A549 (cell line): ENCODE results near the gene AQP5. TPM values are rescaled to one million over a fixed set of nuclear protein-coding genes. Genes with fewer than 3 reads are reported as not detected.

Experiments used
- ATAC-seq, 2 experiments: fragments of 200-7000 bp in 1 of 2; fragments of >200 bp in 1 of 2; cut with Nextera tagmentation in 1 of 2; cut with Tn5 transposase in 1 of 2; 3 replicates each; pipeline versions ENCODE4 v1.8.0 to v1.9.1; 2018 to 2020; ENCODE audit warnings: mild to moderate bottlenecking in 1 of 2, moderate library complexity in 1 of 2
- CTCF ChIA-PET: fragments of 300-600 bp; sonication (Branson Sonifier 250); formaldehyde crosslinking; extraction: SDS; loops from one replicate; lab custom pipeline; 2021; ENCODE audit warnings: antibody characterized with exemption, inconsistent platforms; lab: Yijun Ruan, JAX
- POLR2A ChIA-PET: fragments of 350-600 bp; formaldehyde crosslinking; extraction: SDS; loops from one replicate; lab custom pipeline; 2021; ENCODE audit warnings: antibody characterized with exemption, inconsistent platforms; lab: Yijun Ruan, JAX
- DNase-seq, 2 experiments: peaks; one replicate each; pipeline versions ENCODE4 v3.0.0 to v3.0.0-alpha.2; 2011 to 2016; ENCODE audit warnings: low read depth in 1 of 2, low spot score in 1 of 2
- FAIRE-seq: peaks from 2 replicates; lab custom pipeline; 2011; peaks lifted over from hg19 to GRCh38; lab: Jason Lieb, UNC
- H3K27ac ChIP-seq, 2 experiments: fragments of >200 bp; sonication (Bioruptor Twin); formaldehyde crosslinking; 3 replicates each; pipeline ENCODE4 v1.5.1; 2016 to 2017
- H3K4me1 ChIP-seq: fragments of >200 bp; sonication (Bioruptor Twin); formaldehyde crosslinking; 3 replicates; pipeline ENCODE4 v1.6.1; 2016
- H3K4me2 ChIP-seq: fragments of >200 bp; sonication (Bioruptor Twin); formaldehyde crosslinking; 3 replicates; pipeline ENCODE4 v1.6.1; 2016
- H3K4me3 ChIP-seq: fragments of >200 bp; sonication (Bioruptor Twin); formaldehyde crosslinking; 3 replicates; pipeline ENCODE4 v1.5.1; 2016
- H3K9me3 ChIP-seq: fragments of >200 bp; sonication (Bioruptor Twin); formaldehyde crosslinking; 3 replicates; pipeline ENCODE4 v1.6.1; 2016
- EHF ChIP-seq: fragments of 250-450 bp; sonication (Bioruptor Pico); IDR thresholded peaks from 2 replicates; pipeline ENCODE4 v1.5.0; 2020; ENCODE audit warnings: mild to moderate bottlenecking
- GATA3 ChIP-seq: IDR thresholded peaks from 2 replicates; pipeline ENCODE4 v1.6.1; 2012; ENCODE audit warnings: borderline replicate concordance
- HOXB13 ChIP-seq: fragments of 250-450 bp; sonication (Bioruptor Pico); IDR thresholded peaks from 2 replicates; pipeline ENCODE4 v1.5.0; 2020; ENCODE audit warnings: low read depth, mild to moderate bottlenecking, moderate library complexity
- HOXB5 ChIP-seq: fragments of 250-450 bp; sonication (Bioruptor Pico); IDR thresholded peaks from 2 replicates; pipeline ENCODE4 v1.5.0; 2020; ENCODE audit warnings: mild to moderate bottlenecking, moderate library complexity
- JUNB ChIP-seq: fragments of >200 bp; sonication (Bioruptor Twin); formaldehyde crosslinking; IDR thresholded peaks from 2 replicates; pipeline ENCODE4 v1.6.1; 2016
- MYC ChIP-seq: IDR thresholded peaks from 2 replicates; pipeline ENCODE4 v1.6.1; 2012; ENCODE audit warnings: mild to moderate bottlenecking, inconsistent platforms, low read length, improper control_type of control experiment, borderline replicate concordance
- NPAS2 ChIP-seq: fragments of 250-450 bp; sonication (Bioruptor Pico); IDR thresholded peaks from 2 replicates; pipeline ENCODE4 v1.8.0; 2022; ENCODE audit warnings: mild to moderate bottlenecking, moderate library complexity, borderline replicate concordance
- NR3C1 ChIP-seq: fragments of >200 bp; sonication (Bioruptor Twin); formaldehyde crosslinking; IDR thresholded peaks from 3 replicates; pipeline ENCODE4 v1.6.1; 2017
- POLR2AphosphoS2 ChIP-seq: conservative IDR thresholded peaks from 2 replicates; pipeline ENCODE4 v1.6.1; 2012; ENCODE audit warnings: low read length, improper control_type of control experiment, inconsistent platforms
- RARB ChIP-seq: fragments of 250-450 bp; sonication (Bioruptor Pico); IDR thresholded peaks from 2 replicates; pipeline ENCODE4 v1.8.0; 2021; ENCODE audit warnings: mild to moderate bottlenecking, moderate library complexity
- SMC3 ChIP-seq: fragments of >200 bp; sonication (Bioruptor Twin); formaldehyde crosslinking; IDR thresholded peaks from 3 replicates; pipeline ENCODE4 v1.6.1; 2018; ENCODE audit warnings: inconsistent platforms
- SREBF2 ChIP-seq: fragments of 450-650 bp; IDR thresholded peaks from 2 replicates; pipeline ENCODE4 v1.6.1; 2014; ENCODE audit warnings: mild to moderate bottlenecking, moderate library complexity
- TP53 ChIP-seq: fragments of 250-450 bp; sonication (Bioruptor Pico); IDR thresholded peaks from 2 replicates; pipeline ENCODE4 v1.5.0; 2021; ENCODE audit warnings: mild to moderate bottlenecking, moderate library complexity
- ZC3H11A ChIP-seq: fragments of 450-650 bp; IDR thresholded peaks from 2 replicates; pipeline ENCODE4 v1.6.1; 2014; ENCODE audit warnings: antibody characterized with exemption, mild to moderate bottlenecking
- ZNF302 ChIP-seq: fragments of 250-450 bp; sonication (Bioruptor Pico); IDR thresholded peaks from 2 replicates; pipeline ENCODE4 v1.9.0; 2021; ENCODE audit warnings: inconsistent platforms, mild to moderate bottlenecking, moderate library complexity
- WGBS: methylation state at CpG from one replicate; pipeline ENCODE4 v1.1.6; 2017; ENCODE audit errors: missing lambda C conversion rate; 5-methylcytosine and 5-hydroxymethylcytosine counted together
- polyA plus RNA-seq, 4 experiments: library from polyadenylated mRNA; depleted of rRNA in 3 of 4; stranded (reverse); fragments of >200 nt; fragmentation: RNase III in 1 of 4; extraction: RNeasy Plus Mini Kit Qiagen cat#74134 plus additional on column Dnase treatment in 1 of 4; gene quantifications; 2 replicates in 3 of 4; 3 replicates in 1 of 4; pipeline ENCODE4 v1.2.3, GENCODE V29; 2011 to 2017
- TF ChIP-seq, protein P1 (sequence below): fragments of 450-650 bp; IDR thresholded peaks from 2 replicates; pipeline ENCODE4 v1.6.1; 2014; ENCODE audit warnings: antibody characterized with exemption
- TF ChIP-seq, protein P2 (sequence below): IDR thresholded peaks from 2 replicates; pipeline ENCODE4 v1.6.1; 2012
- TF ChIP-seq, protein P3 (sequence below): fragments of >200 bp; sonication (Bioruptor Twin); formaldehyde crosslinking; IDR thresholded peaks from 3 replicates; pipeline ENCODE4 v1.5.1; 2016

The AQP5 gene
- polyA plus RNA-seq, 2 of the 4 experiments (the other 2 are of a cell fraction): not detected

DNA sequence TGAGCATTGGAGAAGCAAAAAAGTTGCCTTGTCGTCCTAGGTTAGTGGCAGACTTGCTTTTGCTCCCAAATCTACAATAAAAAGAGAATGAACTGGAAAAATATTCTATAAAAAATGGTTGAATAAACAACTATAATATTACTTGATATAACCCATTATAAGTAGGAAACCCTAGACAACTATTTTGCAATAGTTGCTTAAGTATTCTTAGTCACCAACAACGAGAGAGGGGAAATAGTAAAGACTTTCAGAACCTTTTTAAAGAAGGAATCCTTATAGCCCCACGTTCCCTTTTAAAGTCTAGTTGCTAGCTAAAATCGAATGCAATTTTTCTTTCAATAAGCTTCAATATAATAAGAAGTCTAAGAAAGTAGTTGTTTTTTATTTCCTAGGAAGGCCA lies 28.6 kb downstream of the AQP5 start:
- no peaks in the 10 kb centered on the region for H3K9me3 ChIP-seq
- 88% methylated on average over 4 of the region's 4 CpGs for WGBS
- H3K27ac ChIP-seq: no peak overlapping the region
- H3K4me3 ChIP-seq: no peak overlapping the region
- POLR2A ChIA-PET: no interaction called here
- TF ChIP-seq RARB: no peak
- no peak for TF ChIP-seq HOXB5 (CRISPR knock-in tag)
- TF ChIP-seq, protein P1, sequence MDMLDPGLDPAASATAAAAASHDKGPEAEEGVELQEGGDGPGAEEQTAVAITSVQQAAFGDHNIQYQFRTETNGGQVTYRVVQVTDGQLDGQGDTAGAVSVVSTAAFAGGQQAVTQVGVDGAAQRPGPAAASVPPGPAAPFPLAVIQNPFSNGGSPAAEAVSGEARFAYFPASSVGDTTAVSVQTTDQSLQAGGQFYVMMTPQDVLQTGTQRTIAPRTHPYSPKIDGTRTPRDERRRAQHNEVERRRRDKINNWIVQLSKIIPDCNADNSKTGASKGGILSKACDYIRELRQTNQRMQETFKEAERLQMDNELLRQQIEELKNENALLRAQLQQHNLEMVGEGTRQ: no peak
- no peak for TF ChIP-seq ZC3H11A
- no peak for TF ChIP-seq JUNB
- TF ChIP-seq HOXB13 (CRISPR knock-in tag): no peak
- FAIRE-seq: no peak
- no peak for DNase-seq
- H3K4me2 ChIP-seq: no peak overlapping the region
- no peaks in the 10 kb centered on the region for H3K4me1 ChIP-seq
- CTCF ChIA-PET: interaction anchor here (1.4 to 22.4 kb wide), 4 partner anchors 9 to 45 kb away, joined by 3 to 327 read pairs (median 8); partner anchors contain the start of gene AQP6
- ATAC-seq: no peak

DNA sequence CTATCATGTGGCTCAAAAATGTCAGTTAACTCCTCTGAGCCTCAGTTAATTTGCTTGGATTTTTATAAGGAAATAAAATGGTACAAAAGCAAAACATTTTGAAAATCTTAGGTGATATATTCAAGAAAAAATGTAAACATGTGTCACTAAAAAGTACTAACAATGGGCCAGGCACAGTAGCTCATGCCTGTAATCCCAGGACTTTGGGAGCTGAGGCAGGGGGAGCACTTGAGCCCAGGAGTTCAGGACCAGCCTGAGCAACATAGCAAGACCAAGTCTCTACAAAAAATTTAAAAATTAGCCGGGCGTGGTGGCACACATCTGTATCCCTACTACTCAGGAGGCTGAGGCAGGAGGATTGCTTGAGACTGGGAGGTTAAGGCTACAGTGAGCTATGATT lies 36.8 kb downstream of the AQP5 start:
- H3K4me1 ChIP-seq: no peaks in the 10 kb centered on the region
- ChIA-PET POLR2A (no interaction called here), CTCF (interaction anchor here (1.0 kb wide), 1 partner anchor 12 kb away, joined by 3 read pairs; no protein-coding TSS in a partner anchor)
- H3K27ac ChIP-seq: no peak overlapping the region
- 92% methylated on average over 2 of the region's 2 CpGs for WGBS
- no peak overlapping the region for H3K4me3 ChIP-seq
- no peak overlapping the region for H3K4me2 ChIP-seq
- TF ChIP-seq GATA3 (no peak), NPAS2 (CRISPR knock-in tag) (no peak), EHF (CRISPR knock-in tag) (no peak)
- ATAC-seq (peak in 1 of 2 experiments; percentile 45; a peak in 1 of 6 replicates), FAIRE-seq (no peak), DNase-seq (no peak)
- H3K9me3 ChIP-seq: no peaks in the 10 kb centered on the region

DNA sequence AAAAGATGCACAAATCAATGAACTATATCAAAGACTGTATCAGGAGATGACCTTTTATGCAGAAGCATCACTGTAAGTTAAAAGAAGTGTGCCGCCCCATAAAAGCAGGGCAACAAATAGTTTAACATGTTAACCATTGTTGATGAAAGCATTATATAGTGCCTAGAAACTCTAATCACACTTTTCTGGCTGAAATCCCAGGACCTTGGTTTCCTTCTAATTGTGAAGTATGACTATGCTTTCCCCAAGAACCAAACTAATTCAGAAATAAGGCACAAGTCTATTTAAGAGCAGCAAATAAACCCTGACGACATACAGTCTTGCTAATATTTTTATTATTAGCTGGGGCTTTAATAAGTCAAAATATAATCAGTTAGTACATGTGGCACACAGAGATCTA lies 41.9 kb downstream of the AQP5 start:
- ATAC-seq (no peak), DNase-seq (no peak), FAIRE-seq (no peak)
- ChIA-PET POLR2A (no interaction called here), CTCF (interaction anchor here (0.8 to 7.3 kb wide), 6 partner anchors 11 to 58 kb away, joined by 3 to 63 read pairs (median 4); no protein-coding TSS in a partner anchor)
- WGBS: 90% methylated on average over 2 of the region's 2 CpGs
- TF ChIP-seq POLR2AphosphoS2 (no peak), HOXB5 (CRISPR knock-in tag) (no peak), MYC (no peak), ZNF302 (CRISPR knock-in tag) (no peak), SMC3 (no peak), NR3C1 (no peak), SREBF2 (no peak)
- TF ChIP-seq, protein P2, sequence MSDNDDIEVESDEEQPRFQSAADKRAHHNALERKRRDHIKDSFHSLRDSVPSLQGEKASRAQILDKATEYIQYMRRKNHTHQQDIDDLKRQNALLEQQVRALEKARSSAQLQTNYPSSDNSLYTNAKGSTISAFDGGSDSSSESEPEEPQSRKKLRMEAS: no peak
- TF ChIP-seq, protein P3, sequence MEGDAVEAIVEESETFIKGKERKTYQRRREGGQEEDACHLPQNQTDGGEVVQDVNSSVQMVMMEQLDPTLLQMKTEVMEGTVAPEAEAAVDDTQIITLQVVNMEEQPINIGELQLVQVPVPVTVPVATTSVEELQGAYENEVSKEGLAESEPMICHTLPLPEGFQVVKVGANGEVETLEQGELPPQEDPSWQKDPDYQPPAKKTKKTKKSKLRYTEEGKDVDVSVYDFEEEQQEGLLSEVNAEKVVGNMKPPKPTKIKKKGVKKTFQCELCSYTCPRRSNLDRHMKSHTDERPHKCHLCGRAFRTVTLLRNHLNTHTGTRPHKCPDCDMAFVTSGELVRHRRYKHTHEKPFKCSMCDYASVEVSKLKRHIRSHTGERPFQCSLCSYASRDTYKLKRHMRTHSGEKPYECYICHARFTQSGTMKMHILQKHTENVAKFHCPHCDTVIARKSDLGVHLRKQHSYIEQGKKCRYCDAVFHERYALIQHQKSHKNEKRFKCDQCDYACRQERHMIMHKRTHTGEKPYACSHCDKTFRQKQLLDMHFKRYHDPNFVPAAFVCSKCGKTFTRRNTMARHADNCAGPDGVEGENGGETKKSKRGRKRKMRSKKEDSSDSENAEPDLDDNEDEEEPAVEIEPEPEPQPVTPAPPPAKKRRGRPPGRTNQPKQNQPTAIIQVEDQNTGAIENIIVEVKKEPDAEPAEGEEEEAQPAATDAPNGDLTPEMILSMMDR: no peak
- TF ChIP-seq, protein P1: no peak
- no peaks in the 10 kb centered on the region for H3K4me1 ChIP-seq
- H3K27ac ChIP-seq: no peak overlapping the region
- no peak overlapping the region for H3K4me3 ChIP-seq
- H3K9me3 ChIP-seq: no peaks in the 10 kb centered on the region
- H3K4me2 ChIP-seq: no peak overlapping the region

DNA sequence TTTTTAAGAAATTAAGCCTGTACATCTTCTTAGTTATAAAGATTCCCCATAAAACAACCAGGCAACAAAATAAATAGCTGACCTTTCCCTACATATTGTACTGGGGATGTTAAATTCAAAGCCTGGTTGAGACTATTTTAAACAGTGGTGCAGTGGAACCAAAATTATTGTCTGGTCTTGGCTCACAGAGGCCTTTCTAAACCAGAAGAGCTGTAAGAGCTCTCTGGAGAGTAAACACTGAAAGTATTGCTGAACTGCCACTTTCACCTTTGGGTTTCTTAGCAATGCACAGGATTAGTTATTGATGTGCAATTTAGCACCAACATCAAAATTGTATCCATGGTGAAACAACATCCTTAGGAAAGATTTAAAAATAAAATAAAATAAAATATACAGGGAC lies 43.0 kb downstream of the AQP5 start:
- H3K9me3 ChIP-seq: no peaks in the 10 kb centered on the region
- ATAC-seq (no peak), DNase-seq (no peak), FAIRE-seq (no peak)
- ChIA-PET POLR2A (no interaction called here), CTCF (interaction anchor here (1.2 to 7.3 kb wide), 4 partner anchors 12 to 51 kb away, joined by 4 to 63 read pairs (median 14); no protein-coding TSS in a partner anchor)
- no peak overlapping the region for H3K4me3 ChIP-seq
- no peak overlapping the region for H3K27ac ChIP-seq
- TF ChIP-seq TP53: no peak
- H3K4me1 ChIP-seq: no peaks in the 10 kb centered on the region
- H3K4me2 ChIP-seq: no peak overlapping the region
